NCI-H1694 treated with DMSO at 0.1 percent for 48 hours (cell line): ENCODE measurements around the gene RAB27B.

Experiments
- DNase-seq: peaks from one replicate; lab custom pipeline; 2025; lab: John Stamatoyannopoulos, UW

Gene RAB27B

DNA sequence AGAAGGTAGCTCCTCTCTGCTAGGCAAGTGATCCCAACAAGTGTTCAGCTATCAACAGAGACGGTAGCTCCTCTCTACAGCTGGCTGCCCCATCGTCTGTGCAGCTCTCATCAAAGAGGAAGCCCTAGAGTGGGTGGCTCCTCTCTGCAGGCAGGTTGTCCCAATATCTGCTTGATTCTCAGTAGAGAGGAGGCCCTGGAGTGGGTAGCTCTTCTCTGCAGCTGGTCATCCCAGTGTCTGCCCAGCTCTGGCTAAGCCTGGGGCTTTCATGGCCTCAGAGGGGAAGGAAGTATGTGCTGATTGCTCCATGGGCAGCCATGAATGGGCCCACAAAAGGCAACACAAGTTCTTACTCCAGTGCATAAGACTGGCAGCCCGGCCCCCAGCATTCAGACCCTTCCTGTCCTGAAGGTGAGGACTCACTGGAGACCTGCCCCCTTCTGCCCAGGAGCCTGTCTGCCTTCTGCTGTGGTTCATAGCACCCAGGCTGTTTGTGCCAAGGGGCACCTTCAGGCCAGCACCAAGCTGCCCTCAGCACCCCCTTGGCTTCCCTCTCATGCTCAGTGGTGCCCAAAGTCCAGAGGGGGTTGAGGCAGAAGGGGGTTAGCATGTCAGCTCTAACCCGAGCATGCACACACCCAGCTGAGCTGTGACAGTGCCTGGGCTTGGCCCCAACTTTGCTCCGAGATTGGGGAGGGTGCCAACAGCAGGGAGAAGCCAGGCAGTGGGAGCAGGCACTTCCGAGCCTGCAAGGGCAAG is 82.1 kb downstream of the RAB27B start:
- no peak for DNase-seq

DNA sequence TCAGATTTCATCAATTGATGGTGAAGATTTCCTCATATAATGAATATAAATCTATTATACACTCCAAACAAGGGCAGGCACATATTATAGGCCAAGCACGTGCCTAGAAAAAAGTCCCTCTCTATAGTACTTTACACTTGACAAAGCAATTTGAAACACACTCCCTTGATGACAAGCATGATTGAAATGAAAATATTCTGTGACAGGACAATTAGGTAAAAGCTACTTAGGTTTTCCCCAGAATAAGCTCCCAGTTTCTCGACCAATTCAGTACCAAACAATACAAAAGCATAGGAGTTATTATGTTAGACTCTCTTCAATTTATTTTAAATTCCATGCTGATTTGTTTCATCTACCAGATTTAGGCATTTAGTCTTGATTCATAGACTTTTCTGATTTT is 83.3 kb downstream of the RAB27B start:
- no peak for DNase-seq

DNA sequence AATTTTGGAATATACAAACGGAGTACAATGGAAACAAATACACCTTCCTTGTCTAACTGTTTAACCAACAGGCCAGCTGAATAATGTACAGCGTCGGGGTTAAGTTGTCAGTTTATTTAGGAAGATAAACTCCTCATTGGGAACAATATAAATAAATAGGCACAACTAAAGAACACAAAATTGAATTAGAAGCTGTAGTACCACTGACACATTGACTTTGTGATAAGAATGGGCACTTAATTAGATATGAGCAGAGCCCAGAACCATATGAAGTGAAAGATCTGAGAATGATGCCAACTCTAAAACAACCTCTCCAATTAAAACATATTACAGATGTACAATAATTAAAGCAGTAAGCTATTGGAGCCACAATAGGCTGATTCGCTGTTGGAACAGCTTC is 86.5 kb downstream of the RAB27B start:
- no peak for DNase-seq

DNA sequence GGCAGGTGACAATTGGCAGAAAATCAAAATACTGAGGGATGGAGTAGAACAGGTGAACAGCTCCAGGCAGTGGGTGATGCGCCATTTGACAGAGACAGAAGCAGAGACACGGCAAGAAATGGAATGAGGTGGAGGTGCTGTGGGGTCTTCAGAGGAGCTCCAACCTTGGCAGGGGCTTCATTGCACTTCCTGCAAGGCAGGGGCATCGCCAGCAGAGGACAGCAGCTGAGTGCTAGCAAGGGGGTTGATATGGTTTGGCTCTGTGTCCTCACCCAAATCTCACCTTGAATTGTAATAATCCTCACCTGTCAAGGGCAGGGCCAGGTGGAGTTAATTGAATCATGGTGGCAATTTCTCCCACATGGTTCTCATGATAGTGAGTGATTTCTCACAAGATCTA is 88.2 kb downstream of the RAB27B start:
- no peak for DNase-seq

DNA sequence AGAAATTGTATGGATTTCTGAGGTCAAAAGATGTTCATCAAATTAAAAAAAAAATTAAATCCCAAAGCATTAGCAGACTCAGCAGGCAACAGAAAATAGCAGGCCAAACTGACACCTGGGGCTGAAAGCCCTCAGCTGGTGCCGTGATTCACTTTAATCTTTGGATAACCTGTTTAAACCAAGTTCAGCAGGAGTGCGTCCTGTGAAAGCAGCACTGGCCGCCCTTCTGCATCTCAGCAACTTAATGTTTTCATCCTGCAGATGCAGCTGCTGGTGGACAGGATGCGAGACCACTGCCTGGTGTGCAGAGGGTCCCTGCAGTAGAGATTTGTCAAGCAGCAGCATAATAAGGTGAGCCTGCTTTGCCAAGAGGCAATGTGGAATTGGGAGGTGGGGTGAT is 89.8 kb downstream of the RAB27B start:
- no peak for DNase-seq

DNA sequence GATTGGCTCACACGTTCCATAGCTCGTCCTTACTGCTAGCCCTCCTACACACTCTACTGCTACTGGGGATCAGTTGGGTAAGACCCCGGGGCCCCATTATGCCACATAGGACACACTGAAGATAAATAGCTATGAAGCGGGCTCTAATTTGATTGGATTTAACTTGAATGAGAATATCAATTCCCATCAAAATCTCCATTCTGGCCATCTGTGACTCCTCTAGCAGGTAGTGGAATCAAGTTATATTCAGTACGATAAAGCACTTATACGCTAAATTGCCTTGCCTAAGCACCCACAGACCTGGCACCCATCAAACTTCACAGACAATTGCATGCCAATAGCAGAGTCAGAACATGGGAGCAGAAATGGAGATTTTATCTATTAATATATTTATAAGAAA is 91.1 kb downstream of the RAB27B start:
- no peak for DNase-seq

DNA sequence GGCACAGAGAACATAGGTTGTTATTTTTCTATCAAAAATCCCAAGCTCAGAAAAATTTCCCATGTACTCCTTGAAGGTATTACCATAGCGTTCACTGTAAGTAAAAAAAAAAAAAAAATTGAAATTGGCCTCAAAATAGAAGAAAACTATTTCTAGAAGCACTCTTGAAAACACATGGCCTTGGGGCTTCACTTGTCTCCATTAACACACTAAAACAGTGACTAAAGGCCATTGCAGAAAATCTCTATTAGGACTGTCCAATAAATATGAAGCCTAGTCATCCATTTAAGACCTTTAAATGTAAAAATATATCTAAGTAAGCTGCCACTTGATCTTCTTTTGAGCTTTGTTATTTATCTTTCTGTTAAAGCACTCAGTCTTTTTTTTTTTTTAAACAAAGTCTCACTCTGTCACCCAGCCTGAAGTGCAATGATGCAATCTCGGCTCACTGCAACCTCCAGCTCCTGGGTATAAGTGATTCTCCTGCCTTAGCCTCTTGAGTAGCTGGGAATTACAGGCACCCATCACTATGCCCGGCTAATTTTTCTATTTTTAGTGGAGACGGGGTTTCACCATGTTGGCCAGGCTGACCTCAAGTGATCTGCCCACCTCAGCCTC is 95.2 kb downstream of the RAB27B start:
- DNase-seq: no peak

DNA sequence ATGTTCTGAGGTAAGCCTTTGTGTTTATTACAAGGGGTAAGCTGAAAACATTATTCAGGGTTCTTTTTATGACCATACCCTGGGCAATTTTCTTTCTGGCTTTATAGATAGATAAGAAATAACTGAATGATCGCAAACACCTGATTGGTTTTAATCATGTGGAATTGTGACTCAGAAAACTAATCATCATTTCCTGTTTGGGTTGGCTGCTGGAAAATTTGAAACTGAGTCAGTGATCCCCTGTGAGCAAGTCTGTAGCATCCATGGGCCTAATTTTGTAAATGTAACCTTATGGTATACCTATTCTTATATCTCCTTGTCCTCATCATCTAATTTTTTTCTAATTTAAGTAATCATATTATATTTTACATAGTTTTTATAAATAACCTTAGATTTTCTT is 96.7 kb downstream of the RAB27B start:
- DNase-seq: no peak

DNA sequence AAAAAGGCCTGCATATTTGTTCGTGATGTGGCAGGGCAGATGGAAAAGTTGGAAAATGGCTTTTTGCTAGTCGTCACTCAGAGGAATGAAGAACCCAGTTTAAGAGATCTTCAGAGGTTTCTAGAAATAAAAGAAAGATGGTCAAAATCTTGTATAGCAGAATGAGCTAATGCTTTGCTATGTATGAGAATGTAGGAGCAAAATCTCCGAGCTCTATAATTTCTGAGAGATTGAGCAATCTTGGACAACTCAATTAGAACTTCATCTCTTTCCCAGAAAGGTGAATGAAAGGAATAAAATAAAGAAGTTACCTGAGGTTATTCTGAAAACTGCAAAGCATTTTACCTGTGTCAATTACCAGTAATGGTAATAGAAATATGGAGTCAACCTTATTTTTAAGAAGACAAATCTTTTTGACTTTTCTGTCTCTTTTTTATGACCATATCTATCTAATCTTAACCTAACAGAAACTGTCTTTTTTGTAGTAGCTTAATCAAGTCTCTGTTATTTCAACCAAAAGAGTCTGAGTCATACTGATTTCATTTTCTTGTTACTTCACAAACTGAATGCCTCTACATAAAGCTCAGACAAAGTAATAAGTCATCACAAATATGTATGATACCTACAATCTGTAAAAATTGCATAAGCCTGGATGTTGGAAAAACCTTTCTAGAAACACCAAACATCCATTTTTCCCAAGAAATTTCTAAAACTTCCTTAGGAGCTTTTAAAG is 98.5 kb downstream of the RAB27B start:
- DNase-seq: no peak

DNA sequence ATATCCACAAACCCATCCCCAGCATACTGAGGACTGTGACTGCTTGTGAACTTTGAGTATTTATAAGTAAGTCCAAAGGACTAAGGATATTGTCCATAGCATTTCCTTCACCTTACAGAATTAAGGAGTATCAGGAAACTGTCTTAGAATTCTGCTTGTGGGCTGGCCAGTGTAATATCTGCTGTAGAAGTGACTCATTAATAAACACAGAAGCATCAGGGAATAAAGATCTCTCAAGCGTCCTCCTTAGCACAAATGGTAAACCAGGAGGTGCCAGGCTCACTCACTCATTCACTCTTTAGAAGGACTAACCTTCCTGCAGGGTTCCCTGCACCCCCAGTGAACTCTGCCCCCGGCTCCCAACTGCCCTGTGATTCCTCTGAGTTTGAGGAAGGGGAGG is 100.0 kb downstream of the RAB27B start:
- DNase-seq: no peak

DNA sequence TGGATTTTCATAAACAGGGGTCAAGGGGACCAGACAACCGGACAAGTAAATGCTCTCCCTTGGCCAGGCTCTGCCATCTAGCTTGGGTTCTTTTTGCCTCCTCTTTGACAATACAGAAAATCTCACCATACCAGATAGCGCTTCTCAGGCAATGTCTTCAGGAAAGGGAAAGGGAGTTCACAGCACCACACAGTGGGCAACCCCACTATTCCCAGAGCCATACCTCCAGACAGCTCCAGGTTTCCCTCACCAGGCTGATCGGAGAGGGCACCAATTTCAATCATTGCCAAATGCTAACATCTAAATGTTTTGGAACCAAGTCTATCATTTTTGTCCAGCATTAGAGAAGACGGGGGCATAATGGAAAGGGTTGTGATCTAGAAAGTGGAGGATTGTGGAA is 102.9 kb downstream of the RAB27B start:
- no peak for DNase-seq

DNA sequence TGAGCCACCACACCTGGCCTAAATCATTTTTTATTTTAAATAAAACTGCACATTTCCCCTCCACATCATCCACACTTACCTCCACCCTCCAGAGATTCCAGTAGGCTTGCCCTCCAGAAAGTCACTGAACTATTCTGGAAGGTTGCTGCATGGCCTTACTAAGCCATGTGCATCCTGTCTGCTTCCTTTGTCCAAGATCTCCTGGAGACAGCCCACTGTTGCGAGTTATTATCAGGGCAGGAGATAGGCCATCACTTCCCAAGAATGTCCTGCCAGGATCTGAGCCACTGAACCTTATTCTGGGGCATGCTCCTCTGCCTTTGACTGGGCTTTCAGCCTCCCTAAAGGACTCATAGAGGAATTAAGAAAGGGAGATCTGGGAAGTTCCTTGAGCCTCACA is 104.2 kb downstream of the RAB27B start:
- no peak for DNase-seq

DNA sequence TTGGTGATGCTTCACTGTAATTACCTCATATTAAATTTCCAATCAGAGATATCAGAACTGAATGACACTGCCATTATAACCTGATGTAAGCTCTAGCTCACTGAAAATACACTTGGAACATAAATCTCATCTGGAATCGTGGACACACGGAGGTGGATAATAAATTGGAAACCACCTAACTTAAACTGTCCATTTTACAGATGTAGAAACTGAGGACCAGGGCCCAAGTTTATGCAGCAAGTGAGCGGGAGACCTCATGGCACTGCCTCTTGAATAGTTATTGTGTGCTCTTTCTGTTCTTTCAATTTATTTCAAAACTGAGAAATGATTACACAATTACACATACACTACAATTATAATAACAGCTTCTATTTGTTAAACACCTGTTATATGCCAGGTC is 110.2 kb downstream of the RAB27B start:
- no peak for DNase-seq

DNA sequence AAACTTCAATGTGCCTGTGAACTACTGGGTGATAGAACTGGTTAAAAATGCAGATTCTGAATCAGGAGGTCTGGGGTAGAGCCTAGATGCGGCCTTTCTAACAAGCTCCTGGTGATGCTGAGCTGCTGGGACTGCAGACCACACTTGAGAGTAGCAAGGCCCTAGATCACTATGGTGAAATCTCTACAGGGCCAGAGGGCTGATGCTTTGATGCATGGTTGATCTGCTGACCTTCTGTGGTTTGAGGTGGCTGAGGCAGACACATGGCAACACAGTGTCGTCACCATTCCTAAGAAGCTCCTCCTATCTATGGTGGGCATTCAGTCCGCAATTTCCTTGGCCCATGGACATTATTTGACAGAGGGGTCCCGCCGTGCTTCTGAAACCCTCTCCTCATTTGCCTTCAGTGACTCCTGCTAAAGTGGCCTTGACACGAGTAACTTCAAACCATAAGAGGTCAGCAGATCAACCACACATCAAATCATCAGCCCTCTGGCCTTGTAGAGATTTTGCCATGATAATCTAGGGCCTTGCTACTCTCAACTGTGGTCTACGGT is 111.2 kb downstream of the RAB27B start:
- no peak for DNase-seq

DNA sequence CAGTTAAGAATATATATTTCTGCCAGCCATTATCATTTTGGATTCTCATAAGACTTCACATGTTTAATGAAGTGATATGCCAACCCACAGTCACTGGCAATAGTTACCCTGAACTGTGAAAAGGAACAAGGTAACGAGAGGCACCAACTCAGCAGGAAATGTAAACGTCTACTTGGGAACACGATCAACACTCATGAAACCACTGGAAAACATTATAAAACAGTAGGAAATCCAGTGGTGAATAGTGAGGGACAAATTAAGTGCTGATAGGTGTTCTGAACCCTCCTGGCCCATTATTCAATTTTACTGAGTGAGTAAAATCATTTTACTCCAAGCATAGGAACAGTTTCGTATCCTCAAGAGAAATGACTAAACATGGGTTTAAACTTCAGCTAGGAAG is 113.9 kb downstream of the RAB27B start:
- no peak for DNase-seq

DNA sequence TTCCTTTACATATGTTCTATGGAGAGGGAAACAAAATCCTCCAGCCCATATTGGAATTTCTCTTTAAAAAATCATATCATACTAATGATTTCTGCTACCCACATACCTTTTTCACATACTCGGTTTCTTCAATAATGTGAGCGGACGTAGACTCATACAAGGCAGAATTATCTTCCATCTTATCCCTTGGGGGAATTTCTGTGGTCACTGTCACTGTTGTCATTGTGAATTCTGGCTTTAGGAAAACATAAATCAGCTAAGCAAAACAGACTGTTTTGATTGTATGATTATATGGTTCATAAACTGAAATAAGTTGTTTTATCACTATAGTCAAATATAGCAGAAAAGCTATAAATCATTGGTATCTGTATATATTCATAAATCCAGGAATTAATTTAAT is 114.3 kb downstream of the RAB27B start:
- DNase-seq: no peak
